Lower leg skin (tissue), 4 donors: Measurements from ENCODE around the gene CAPN9. TPM values are rescaled to one million over a fixed set of nuclear protein-coding genes. Genes with fewer than 3 reads are reported as not detected.

Source experiments
- DNase-seq, 2 donors: peaks; one replicate each; pipeline ENCODE4 v3.0.0-alpha.2; 2019; ENCODE audit warnings: low spot score in 2 of 2
- H3K4me3 ChIP-seq: fragments of 200-600 bp; sonication (generic); 2 replicates; pipeline ENCODE4 v1.5.1; 2017; ENCODE audit warnings: mild to moderate bottlenecking, low read depth; ENCODE audit not compliant: poor library complexity, severe bottlenecking
- CTCF ChIP-seq, 3 donors: fragments of 450-650 bp; IDR thresholded peaks; one replicate each; pipeline ENCODE4 v1.5.1; 2016; ENCODE audit warnings: antibody characterized with exemption in 3 of 3, mild to moderate bottlenecking in 3 of 3, moderate library complexity in 2 of 3
- POLR2A ChIP-seq, 2 donors: fragments of 450-650 bp; IDR thresholded peaks; one replicate each; pipeline ENCODE4 v1.6.1; 2016 to 2017; ENCODE audit warnings: antibody characterized with exemption in 2 of 2, mild to moderate bottlenecking in 1 of 2, moderate library complexity in 1 of 2
- WGBS, 2 donors: methylation state at CpG; one replicate each; pipeline ENCODE4 v1.1.5; 2018; 5-methylcytosine and 5-hydroxymethylcytosine counted together
- intact Hi-C: fragments of 100-400 bp; cut with DNase I; formaldehyde crosslinking; loops from one replicate; pipeline ENCODE4 v1.15.0; 2023; ENCODE audit warnings: low total_unique reads
- total RNA-seq, 4 donors: library from RNA; depleted of rRNA; stranded (reverse); fragments of >200 nt; gene quantifications; one replicate each; pipeline ENCODE4 v1.1.0, GENCODE V29; 2016

Gene CAPN9
- total RNA-seq, 4 donors from 2014 or later, result 0.11 to 1.1 (median 0.27) TPM

- intact Hi-C loops, result loop anchor here (10.0 kb wide), 1 partner anchor 397 kb away; no protein-coding TSS in a partner anchor
- peak; percentile 6 to 7 for DNase-seq
- TF ChIP-seq CTCF (IDR thresholded peaks at IDR 0.05) (no peak), POLR2A (IDR thresholded peaks at IDR 0.05) (no peak)
- WGBS, 2 donors, result 55 to 61% methylated on average over 3 of the region's 3 CpGs
- H3K4me3 ChIP-seq, result no peak overlapping the region
Observed at GRCh38 chr1:230807561-230808280, 60.5 kb downstream of the CAPN9 start.

GRCh38 chr1:230808281-230808872, 61.2 kb downstream of the CAPN9 start:
- intact Hi-C loops, result loop anchor here (10.0 kb wide), 1 partner anchor 396 kb away; no protein-coding TSS in a partner anchor
- peak; percentile 13 to 34 for DNase-seq
- H3K4me3 ChIP-seq, result no peak overlapping the region
- 48 to 66% methylated on average over 4 of the region's 4 CpGs for WGBS, 2 donors
- no peak for TF ChIP-seq POLR2A (IDR thresholded peaks at IDR 0.05)
- no peak for TF ChIP-seq CTCF (IDR thresholded peaks at IDR 0.05)

GRCh38 chr1:230809256-230809990, 62.2 kb downstream of the CAPN9 start:
- intact Hi-C loops, result loop anchor here (10.0 kb wide), 1 partner anchor 395 kb away; no protein-coding TSS in a partner anchor
- DNase-seq, result peak; percentile 11 to 66
- 81 to 88% methylated on average over 8 of the region's 8 CpGs for WGBS, 2 donors
- no peak overlapping the region for H3K4me3 ChIP-seq
- TF ChIP-seq CTCF (IDR thresholded peaks at IDR 0.05) (no peak), POLR2A (IDR thresholded peaks at IDR 0.05) (no peak)

GRCh38 chr1:230812568-230812967, 65.4 kb downstream of the CAPN9 start:
- TF ChIP-seq POLR2A (IDR thresholded peaks at IDR 0.05) (no peak), CTCF (IDR thresholded peaks at IDR 0.05) (no peak)
- no peak overlapping the region for H3K4me3 ChIP-seq
- intact Hi-C loops, result loop anchor here (10.0 kb wide), 1 partner anchor 1078 kb away; no protein-coding TSS in a partner anchor
- WGBS, 2 donors, result 95 to 97% methylated on average over 2 of the region's 2 CpGs
- DNase-seq, result no peak

- no peak for TF ChIP-seq POLR2A (IDR thresholded peaks at IDR 0.05)
- no peak for TF ChIP-seq CTCF (IDR thresholded peaks at IDR 0.05)
- WGBS, 2 donors, result 60 to 76% methylated on average over 3 of the region's 3 CpGs
- H3K4me3 ChIP-seq, result no peak overlapping the region
- intact Hi-C loops, result loop anchor here (10.0 kb wide), 1 partner anchor 1080 kb away; no protein-coding TSS in a partner anchor
- DNase-seq, result peak in 1 of 2 donors; percentile 4
Observed at GRCh38 chr1:230814949-230815692, 67.9 kb downstream of the CAPN9 start.
